ENCODE results near the gene FIGNL1.

FIGNL1 gene

GRCh38 chr7:50449881-50450589 lies at the start of gene FIGNL1:
FIGNL1 (minus strand) TSS chr7:50450350; CDS start chr7:50447287, 3,063 bp downstream.
- DNase-seq (ENCODE audit: low read depth), result no peak

GRCh38 chr7:50499092-50499491 lies 48.9 kb upstream of the FIGNL1 start:
- no peak for DNase-seq (ENCODE audit: low read depth)

GRCh38 chr7:50497968-50498367 lies 47.8 kb upstream of the FIGNL1 start:
- DNase-seq (ENCODE audit: low read depth), result no peak

- no peak for DNase-seq (ENCODE audit: low read depth)
Measured at GRCh38 chr7:50497068-50497642, 47.0 kb upstream of the FIGNL1 start.

DNA sequence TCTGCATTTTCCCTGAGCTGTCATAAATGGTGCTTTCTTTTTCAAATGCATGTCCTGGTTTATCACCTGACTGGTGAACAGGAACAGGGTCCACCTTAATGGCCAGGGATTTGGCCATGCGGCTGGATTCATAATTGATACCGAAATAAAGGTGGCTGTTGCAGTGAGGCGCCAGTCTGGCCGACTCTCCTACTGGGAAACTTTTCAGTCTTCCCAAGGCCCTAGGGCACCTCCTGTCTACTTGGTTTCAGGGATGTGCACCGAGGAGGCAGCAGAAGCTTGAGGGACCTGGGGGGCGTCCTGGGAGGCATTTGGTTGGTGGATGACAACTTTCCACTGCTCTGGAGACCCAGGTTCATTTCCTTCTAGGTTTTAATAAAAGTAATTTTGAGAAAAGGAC lies 46.4 kb upstream of the FIGNL1 start:
- DNase-seq (ENCODE audit: low read depth), result no peak

DNA sequence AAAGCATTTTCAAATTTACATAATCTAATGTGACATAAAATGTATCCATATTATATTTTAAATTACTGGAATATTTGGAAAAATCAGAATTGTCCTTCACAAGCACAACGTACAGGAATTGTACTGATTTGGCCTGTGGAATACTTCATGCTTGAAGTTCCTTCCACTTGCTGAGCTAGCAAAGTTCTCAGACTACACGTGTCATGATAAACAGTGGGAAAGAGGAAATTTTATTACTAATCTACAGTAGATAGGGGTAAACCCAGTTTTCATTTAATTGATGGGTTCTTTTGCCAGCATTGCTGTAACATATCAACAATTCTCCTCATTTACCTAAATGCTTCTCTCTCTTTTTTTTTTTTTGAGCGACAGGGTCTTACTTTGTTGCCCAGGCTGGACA lies 45.6 kb upstream of the FIGNL1 start:
- DNase-seq (ENCODE audit: low read depth), result no peak

- DNase-seq (ENCODE audit: low read depth), result no peak
Measured at GRCh38 chr7:50492770-50493519, 42.8 kb upstream of the FIGNL1 start.

DNA sequence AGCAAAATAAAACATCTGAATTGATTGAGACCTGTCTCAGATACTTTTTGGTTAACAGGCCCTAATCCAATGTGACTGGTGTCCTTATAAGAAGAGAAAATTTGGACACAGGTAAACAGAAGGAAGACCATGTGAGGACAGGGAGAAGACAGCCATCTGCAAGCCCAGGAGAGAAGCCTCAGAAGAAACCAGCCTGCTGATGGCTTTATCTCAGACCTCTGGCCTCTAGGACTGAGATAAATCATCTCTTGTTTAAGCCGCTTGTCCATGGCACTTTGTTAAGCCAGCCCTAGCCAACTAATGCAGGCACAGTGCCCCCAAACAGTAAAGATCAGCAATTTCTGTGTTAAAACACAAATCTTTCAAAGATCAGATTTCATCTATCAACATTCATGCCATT lies 41.8 kb upstream of the FIGNL1 start:
- DNase-seq (ENCODE audit: low read depth), result no peak

- no peak for DNase-seq (ENCODE audit: low read depth)
Measured at GRCh38 chr7:50491209-50491608, 41.1 kb upstream of the FIGNL1 start.

DNA sequence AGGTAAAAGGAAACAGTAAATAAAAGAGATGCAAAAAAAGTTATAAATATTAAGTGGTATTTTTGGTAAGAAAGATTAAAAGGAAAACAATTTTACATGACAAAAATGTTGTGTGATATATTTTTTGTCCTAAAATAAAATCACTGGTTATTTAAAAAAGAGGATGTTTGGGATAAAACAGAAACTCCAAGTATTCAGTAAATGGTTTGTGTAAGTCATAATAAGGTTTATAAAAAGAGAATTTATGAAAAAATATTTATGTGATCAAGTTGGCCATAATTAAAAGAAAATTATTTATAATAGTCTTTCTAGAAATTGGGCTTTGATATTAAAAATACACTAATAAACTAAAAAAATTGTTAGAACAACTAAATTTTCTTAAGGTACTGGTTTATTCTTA lies 38.2 kb upstream of the FIGNL1 start:
- DNase-seq (ENCODE audit: low read depth), result no peak

GRCh38 chr7:50486512-50486911 lies 36.4 kb upstream of the FIGNL1 start:
- DNase-seq (ENCODE audit: low read depth), result no peak

GRCh38 chr7:50481867-50482266 lies 31.7 kb upstream of the FIGNL1 start:
- DNase-seq (ENCODE audit: low read depth), result no peak

DNA sequence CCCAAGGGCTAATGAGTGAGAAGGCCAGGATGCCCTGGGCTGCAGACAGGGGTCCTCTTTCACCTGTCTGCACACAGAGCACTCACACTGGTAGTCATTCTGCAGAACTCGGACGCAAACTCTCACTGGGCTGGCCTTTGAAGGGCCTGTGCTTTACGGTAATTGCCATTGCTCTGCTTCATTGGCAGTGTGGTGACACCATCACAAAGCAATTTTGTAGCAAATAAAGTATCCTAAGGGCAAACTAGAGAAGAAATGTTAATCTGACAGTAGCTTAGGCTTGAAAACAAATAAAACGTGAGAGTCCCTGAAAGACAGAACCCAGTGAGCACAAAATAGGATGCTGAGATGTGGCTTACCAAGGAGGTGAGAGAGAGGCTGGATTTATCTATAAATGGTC lies 30.6 kb upstream of the FIGNL1 start:
- no peak for DNase-seq (ENCODE audit: low read depth)

GRCh38 chr7:50479743-50480517 lies 29.8 kb upstream of the FIGNL1 start:
- no peak for DNase-seq (ENCODE audit: low read depth)

- no peak for DNase-seq (ENCODE audit: low read depth)
Measured at GRCh38 chr7:50477640-50478039, 27.5 kb upstream of the FIGNL1 start.

DNA sequence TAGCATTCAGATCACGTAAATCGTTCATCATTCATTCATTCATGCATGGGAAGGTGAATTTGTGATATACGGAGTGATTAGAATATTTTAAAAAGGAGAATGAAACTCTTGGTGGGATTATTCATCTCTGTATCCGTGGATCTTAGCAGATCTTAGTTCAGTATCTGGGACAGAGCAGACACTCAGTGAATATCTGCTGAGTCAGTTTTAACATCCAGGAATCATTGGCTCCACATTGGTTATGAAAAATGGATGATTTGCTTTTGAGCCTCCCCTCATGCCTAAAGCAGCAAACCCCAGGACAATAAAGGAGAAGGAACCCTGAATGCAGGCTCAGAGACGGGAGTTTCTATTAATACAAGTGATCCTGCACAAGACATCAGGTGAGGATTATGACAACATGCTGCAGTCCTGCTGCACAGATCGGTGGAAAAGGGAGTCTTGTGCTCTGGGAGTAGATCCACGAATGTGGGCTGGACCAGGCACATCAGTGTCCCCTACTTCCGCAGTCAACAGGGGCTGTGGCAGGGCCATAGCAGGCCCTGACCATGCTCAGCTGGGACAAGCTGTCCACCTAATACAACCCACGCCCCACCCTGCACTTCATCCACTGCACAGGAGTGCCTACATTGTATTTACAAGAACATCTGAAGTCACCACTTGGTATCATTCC lies 26.9 kb upstream of the FIGNL1 start:
- no peak for DNase-seq (ENCODE audit: low read depth)

- DNase-seq (ENCODE audit: low read depth), result no peak
Measured at GRCh38 chr7:50475340-50475739, 25.2 kb upstream of the FIGNL1 start.

- no peak for DNase-seq (ENCODE audit: low read depth)
Measured at GRCh38 chr7:50474382-50475160, 24.4 kb upstream of the FIGNL1 start.

GRCh38 chr7:50473531-50473930 lies 23.4 kb upstream of the FIGNL1 start:
- DNase-seq (ENCODE audit: low read depth), result no peak

- no peak for DNase-seq (ENCODE audit: low read depth)
Measured at GRCh38 chr7:50472427-50472826, 22.3 kb upstream of the FIGNL1 start.

DNA sequence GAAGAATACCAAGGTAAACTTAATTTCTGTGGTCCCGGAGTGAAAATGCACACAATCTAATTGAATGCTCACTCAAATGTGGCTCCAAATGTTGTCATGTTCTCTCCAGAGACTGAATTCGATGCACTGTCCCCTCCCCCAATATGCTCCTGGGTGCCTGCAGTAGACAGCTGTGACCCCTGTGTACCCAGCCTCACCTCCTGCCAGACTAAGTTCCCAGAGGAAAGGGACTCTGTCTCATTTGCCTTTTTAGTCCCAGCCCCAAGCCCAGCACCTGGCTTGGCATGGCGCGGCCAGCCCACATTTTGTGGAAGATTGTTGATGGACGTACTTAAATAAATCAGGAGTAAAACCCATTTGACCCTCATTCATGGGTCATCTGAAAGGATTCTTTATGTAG lies 21.8 kb upstream of the FIGNL1 start:
- no peak for DNase-seq (ENCODE audit: low read depth)
